Naive thymus-derived CD8-positive, alpha-beta T cell (primary cell): ENCODE data around the gene HOXA4. TPM values are rescaled to one million over a fixed set of nuclear protein-coding genes. Genes with fewer than 3 reads are reported as not detected.

Source experiments
- ATAC-seq, 2 donors: fragments of 150-1000 bp; cut with Tn5 transposase in 1 of 2; sonication (Bioruptor Pico), chemical (Tn5 transposase) in 1 of 2; 1 replicate in 1 of 2; 2 replicates in 1 of 2; pipeline ENCODE4 v1.10.0; 2021; ENCODE audit warnings: mild to moderate bottlenecking in 2 of 2, moderate library complexity in 2 of 2
- POLR2A ChIA-PET: fragments of 350-600 bp; sonication (Branson Sonifier 250); formaldehyde crosslinking; loops from one replicate; lab custom pipeline; 2021; ENCODE audit warnings: antibody characterized with exemption; lab: Charles Lee
- DNase-seq, 10 donors: peaks; one replicate each; pipeline versions ENCODE4 v3.0.0 to v3.0.0-alpha.2; 2020 to 2022
- H3K27ac Mint-ChIP-seq, 10 donors: one replicate each; pipeline ENCODE4 v1.8.0; 2020 to 2022; ENCODE audit warnings: mild to moderate bottlenecking in 10 of 10, mixed read lengths in 10 of 10, moderate library complexity in 4 of 10, inconsistent platforms in 1 of 10
- H3K27me3 Mint-ChIP-seq, 5 donors: one replicate each; pipeline ENCODE4 v1.8.0; 2021 to 2022; ENCODE audit warnings: mixed read lengths in 5 of 5
- H3K36me3 Mint-ChIP-seq, 3 donors: one replicate each; pipeline ENCODE4 v1.8.0; 2020 to 2022; ENCODE audit warnings: mixed read lengths in 3 of 3, mild to moderate bottlenecking in 2 of 3, inconsistent platforms in 1 of 3
- H3K4me1 Mint-ChIP-seq, 4 donors: one replicate each; pipeline ENCODE4 v1.8.0; 2021 to 2022; ENCODE audit warnings: mixed read lengths in 4 of 4
- H3K4me3 Mint-ChIP-seq, 10 donors: one replicate each; pipeline ENCODE4 v1.8.0; 2020 to 2022; ENCODE audit warnings: mild to moderate bottlenecking in 10 of 10, mixed read lengths in 10 of 10, moderate library complexity in 6 of 10, inconsistent platforms in 1 of 10
- H3K9me3 Mint-ChIP-seq, 9 donors: one replicate each; pipeline ENCODE4 v1.8.0; 2020 to 2022; ENCODE audit warnings: mixed read lengths in 9 of 9, mild to moderate bottlenecking in 3 of 9, inconsistent platforms in 1 of 9, moderate library complexity in 1 of 9
- polyA plus RNA-seq, 3 donors: library from polyadenylated mRNA; unstranded; fragments of 300-500 nt; fragmentation: Illumina TruSeq; gene quantifications; one replicate each; pipeline ENCODE4 v1.2.3, GENCODE V29; 2021
- total RNA-seq, 8 experiments: library from RNA in 2 of 8; stranded (reverse) in 2 of 8; gene quantifications; one replicate each; pipeline ENCODE4 v1.2.3 and lab custom pipeline; 2021 to 2026

Gene HOXA4
- total and polyA plus RNA-seq, 5 experiments from 2014 or later = 0.22 to 0.38 (median 0.31) TPM; not detected in 2

DNA sequence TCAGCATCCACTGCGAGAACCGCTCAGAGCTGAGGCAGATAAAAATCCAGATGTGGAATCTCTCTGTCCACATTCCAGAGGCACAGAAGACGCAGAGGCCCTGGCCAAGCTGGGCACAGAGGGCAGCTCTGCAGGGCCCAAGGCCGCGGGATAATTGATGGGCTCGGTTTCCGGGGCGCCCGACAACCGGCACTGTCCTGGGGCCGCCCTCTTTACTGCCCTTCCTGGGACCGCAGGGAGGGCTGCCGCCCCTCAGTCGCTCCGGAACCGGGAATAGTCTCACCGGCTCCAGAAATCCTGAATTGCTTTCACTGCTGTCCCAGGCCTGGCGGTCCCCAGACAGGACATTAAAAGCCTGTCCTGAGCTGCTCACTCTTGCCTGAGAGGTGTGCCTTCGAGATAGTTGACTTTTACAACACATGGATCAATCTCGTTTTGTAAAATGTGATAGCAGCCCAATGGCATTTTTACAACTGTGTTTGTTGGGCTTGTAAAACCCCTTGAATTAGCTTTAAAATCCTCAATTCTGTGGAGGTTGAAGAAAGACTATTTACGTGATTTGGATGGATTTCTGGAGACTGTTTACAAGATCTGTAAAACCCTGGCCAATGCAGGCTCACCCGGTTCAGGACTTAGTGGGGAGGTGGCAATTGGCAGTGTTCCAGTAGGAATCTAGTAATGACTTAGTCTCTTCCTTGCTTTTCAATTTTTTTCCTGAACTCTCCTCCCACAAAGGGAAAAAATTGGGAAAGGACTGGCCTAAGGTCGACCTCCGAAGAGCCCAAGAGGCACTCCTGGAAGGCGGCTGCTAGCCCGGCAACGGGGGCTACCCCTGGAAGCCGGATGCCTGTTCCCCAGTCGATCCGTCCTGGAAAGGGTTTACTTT lies 18.4 kb upstream of the HOXA4 start:
- POLR2A ChIA-PET = interaction anchor here (0.6 kb wide), 1 partner anchor 22 kb away, joined by 3 read pairs; no protein-coding TSS in a partner anchor
- Mint-ChIP-seq H3K27ac (peak overlapping the region in 1 of 10 donors; percentile 69), H3K36me3 (no peaks in the 10 kb centered on the region), H3K4me3 (peak overlapping the region in 4 of 10 donors; percentile 64 to 80 (median 76)), H3K4me1 (peaks cover 23 to 43% (median 36%) of the 10 kb centered on the region in 4 donors), H3K27me3 (peaks cover 46 to 90% (median 67%) of the 10 kb centered on the region in 5 donors), H3K9me3 (peaks cover 0 to 2% (median 0%) of the 10 kb centered on the region in 9 donors)
- ATAC-seq (no peak), DNase-seq (peak in 1 of 10 donors; percentile 56)

DNA sequence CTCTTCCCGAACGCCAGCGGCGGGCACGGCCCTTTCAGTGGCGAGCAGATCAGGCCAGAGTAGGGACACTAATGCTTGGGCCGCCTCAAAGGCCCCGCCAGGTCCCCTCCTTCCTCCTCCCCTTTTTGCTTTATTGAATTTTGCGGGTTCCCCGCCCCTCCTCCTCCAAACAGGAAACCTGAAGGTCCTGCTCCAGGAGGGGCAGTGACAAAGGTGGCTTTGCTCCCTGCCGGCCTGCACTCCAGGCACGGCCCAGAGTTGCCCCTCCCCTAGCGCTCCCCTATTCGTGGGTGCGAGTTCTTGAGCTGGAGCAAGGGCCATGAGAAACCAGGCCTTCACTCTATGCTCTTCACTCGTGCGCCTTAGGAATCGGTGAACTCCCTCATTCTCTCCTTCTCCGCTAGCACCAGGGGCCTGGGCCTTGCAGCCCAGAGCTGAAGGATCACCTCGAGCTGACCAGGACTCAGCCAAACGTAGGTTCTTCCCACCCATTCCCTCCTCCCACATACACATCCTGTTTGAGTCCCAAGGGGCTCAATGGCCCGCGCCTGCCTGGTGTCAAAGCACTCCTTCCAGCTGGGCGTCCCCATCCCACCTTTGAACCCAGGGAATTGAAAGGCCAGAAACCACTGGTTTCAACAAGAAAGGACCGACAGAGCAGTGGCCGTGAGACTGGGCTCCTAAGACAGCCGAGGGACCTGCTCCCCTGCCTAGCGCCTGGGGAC lies 17.6 kb upstream of the HOXA4 start:
- DNase-seq (peak in 1 of 10 donors; percentile 37), ATAC-seq (no peak)
- H3K9me3 Mint-ChIP-seq = peaks cover 0 to 2% (median 0%) of the 10 kb centered on the region in 9 donors
- POLR2A ChIA-PET = interaction anchor here (0.6 kb wide), 2 partner anchors 22 to 515 kb away, joined by 3 to 5 read pairs; no protein-coding TSS in a partner anchor
- H3K27ac Mint-ChIP-seq = peak overlapping the region in 2 of 10 donors; percentile 43 to 69
- H3K36me3 Mint-ChIP-seq = no peaks in the 10 kb centered on the region
- peaks cover 23 to 41% (median 33%) of the 10 kb centered on the region in 4 donors for H3K4me1 Mint-ChIP-seq
- peak overlapping the region; percentile 47 to 84 (median 76) for H3K4me3 Mint-ChIP-seq
- peaks cover 39 to 82% (median 60%) of the 10 kb centered on the region in 5 donors for H3K27me3 Mint-ChIP-seq

DNA sequence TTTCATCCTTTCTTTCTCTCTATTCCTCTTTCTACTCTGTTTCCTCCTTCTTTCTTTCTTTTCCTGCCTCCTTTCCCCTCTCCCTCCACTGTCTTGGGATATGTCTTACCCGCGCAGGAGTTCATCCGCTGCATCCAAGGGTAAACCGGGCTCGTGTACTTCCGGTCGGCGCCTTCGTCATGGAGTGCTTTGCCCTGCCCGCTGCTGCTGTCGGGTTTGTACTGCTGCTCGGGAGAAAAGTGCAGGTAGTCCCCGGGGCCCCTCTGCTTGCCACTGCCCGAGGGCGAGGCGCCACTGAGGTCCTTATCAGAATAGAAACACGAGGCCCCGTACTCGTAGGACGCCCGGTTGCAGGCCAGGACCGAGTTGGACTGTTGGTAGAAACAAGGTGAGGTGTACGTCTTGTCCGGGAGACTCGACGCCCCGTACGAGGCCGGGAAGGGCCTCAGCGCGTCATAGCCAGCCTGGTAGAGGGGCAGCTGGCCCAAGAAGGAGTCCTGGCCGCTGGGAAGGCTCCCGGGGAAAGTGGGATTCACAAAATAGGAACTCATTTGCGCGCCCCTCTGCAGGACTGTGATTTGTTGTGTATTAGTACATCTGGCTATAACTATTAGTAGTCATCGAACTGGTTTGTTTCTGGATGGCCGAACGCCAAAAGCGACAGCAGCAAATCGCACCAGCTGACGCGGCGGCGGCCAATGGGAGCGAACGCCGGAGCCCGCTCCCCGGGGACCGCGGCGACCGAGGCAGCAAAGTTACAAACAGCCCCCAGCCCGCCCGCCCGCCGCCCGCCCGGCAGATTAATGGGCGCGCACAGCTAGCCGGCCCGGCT lies 16.9 kb upstream of the HOXA4 start, which contains the start of gene HOXA6:
HOXA6 (minus strand) TSS at position 576 of the 832 bp plus-strand sequence; CDS start at position 551, 25 bp downstream.
- Mint-ChIP-seq H3K27me3 (peaks cover 41 to 83% (median 61%) of the 10 kb centered on the region in 5 donors), H3K4me1 (peaks cover 23 to 38% (median 32%) of the 10 kb centered on the region in 4 donors), H3K4me3 (peak within 1 kb of the TSS; percentile 47 to 84 (median 76)), H3K27ac (peak within 1 kb of the TSS in 2 of 10 donors; percentile 43 to 69), H3K36me3 (no peaks in the 10 kb centered on the region), H3K9me3 (peaks cover 0 to 2% (median 0%) of the 10 kb centered on the region in 9 donors)
- ATAC-seq = no peak
- POLR2A ChIA-PET = interaction anchor here (0.6 kb wide), 1 partner anchor 516 kb away, joined by 5 read pairs; no protein-coding TSS in a partner anchor
- peak in 1 of 10 donors; percentile 27 for DNase-seq

DNA sequence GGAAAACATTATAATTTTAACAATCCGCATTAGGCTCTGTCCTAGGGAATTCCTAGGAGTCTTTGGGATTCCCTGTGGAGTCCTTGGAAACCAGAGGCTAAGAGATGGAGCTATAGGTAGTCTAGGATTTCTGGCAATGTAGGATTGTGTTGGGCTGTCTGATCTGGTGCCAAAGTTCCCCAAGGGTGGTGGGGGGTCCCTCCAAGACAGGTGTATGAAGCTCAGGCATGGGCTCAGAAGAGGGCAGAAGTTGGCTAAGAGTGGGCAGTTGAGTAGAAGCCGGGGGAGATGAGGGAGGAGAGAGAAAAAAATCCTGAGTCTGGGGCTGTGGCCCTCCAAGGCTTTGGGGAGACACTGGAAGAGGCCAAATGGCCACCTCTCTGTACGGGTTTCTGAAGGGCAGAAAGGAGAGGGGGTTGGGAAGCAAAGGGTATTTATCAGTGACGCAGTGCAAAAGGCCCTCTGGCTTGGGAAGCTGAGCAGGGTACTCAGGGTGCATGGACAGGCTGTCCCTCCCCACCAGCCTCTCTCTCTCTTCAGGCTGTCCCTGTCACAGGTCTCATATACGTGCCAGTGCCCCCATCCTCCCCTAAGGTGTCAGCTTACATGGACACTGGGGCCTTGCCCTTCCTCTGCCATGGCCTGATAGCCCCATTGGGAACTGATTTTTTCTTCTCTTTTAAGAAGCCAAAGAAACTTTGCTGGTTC lies 16.1 kb upstream of the HOXA4 start:
- no peak overlapping the region for H3K27ac Mint-ChIP-seq
- H3K4me1 Mint-ChIP-seq = peaks cover 19 to 31% (median 25%) of the 10 kb centered on the region in 4 donors
- H3K4me3 Mint-ChIP-seq = peak overlapping the region in 2 of 10 donors; percentile 11 to 55
- H3K36me3 Mint-ChIP-seq = no peaks in the 10 kb centered on the region
- H3K9me3 Mint-ChIP-seq = peaks cover 0 to 2% (median 0%) of the 10 kb centered on the region in 9 donors
- peaks cover 37 to 83% (median 59%) of the 10 kb centered on the region in 5 donors for H3K27me3 Mint-ChIP-seq
- POLR2A ChIA-PET = no interaction called here
- peak in 1 of 10 donors; percentile 9 for DNase-seq
- ATAC-seq = no peak

DNA sequence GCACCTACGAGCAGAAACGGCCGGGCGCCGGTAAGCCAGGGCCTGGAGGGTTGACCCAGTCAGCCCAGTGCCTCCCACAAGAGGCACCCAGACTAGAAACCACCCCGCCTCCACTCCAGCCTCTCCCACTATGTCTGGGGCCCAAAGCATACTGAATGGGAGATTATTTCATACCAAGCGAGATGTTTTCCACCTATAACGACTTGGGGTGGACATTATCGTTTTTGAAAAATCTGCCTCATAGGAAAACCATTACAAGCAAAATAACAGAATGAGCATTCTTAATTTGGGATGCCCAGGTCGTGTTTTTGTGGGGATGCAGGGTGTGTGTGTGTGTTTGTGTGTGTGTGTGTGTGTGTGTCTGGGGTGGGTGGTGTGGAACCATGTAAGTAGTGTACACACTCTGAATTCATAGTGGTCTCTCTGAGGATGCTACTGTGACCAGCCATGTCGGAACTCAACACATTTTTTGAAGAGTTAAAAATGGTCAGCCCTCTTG lies 15.4 kb upstream of the HOXA4 start:
- Mint-ChIP-seq H3K4me3 (no peak overlapping the region), H3K9me3 (peaks cover 0 to 2% (median 0%) of the 10 kb centered on the region in 9 donors), H3K4me1 (peaks cover 14 to 24% (median 18%) of the 10 kb centered on the region in 4 donors), H3K27ac (no peak overlapping the region), H3K36me3 (no peaks in the 10 kb centered on the region), H3K27me3 (peaks cover 34 to 83% (median 54%) of the 10 kb centered on the region in 5 donors)
- POLR2A ChIA-PET = no interaction called here
- no peak for ATAC-seq
- DNase-seq = no peak

DNA sequence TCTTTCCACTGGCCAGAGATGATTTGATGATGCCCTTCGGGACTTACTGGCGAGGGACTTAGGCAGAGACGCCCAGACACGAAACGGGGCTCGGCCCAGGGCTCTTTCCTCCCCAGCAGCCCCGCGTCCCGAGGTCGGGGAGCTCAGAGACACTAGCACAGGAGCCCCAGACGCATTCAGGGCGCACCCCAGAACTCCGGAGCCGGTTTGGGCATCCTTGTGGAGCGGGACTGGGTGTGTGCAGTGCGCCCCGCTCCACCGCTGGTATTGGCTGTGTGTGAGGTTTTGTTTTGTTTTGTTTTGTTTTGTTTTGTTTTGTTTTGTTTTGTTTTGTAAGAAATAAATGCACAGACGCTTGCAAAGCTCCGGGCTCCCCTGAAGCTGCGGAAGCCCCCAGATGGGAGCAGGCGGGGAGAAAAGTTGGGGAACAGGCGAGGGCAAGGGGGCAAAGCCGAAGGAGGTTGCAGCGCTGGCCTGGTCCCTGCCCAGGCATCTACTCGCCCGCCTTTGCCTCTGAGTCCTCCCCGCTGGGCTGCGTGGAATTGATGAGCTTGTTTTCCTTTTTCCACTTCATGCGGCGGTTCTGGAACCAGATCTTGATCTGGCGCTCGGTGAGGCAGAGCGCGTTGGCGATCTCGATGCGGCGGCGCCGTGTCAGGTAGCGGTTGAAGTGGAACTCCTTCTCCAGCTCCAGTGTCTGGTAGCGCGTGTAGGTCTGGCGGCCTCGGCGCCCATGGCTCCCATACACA lies 14.8 kb upstream of the HOXA4 start:
- DNase-seq (peak in 1 of 10 donors; percentile 24), ATAC-seq (no peak)
- POLR2A ChIA-PET = interaction anchor here (1.4 kb wide), 1 partner anchor 10 kb away, joined by 4 read pairs; no protein-coding TSS in a partner anchor
- H3K27ac Mint-ChIP-seq = no peak overlapping the region
- no peak overlapping the region for H3K4me3 Mint-ChIP-seq
- peaks cover 10 to 19% (median 12%) of the 10 kb centered on the region in 4 donors for H3K4me1 Mint-ChIP-seq
- H3K36me3 Mint-ChIP-seq = no peaks in the 10 kb centered on the region
- peaks cover 34 to 79% (median 48%) of the 10 kb centered on the region in 5 donors for H3K27me3 Mint-ChIP-seq
- H3K9me3 Mint-ChIP-seq = peaks cover 0 to 2% (median 0%) of the 10 kb centered on the region in 9 donors

DNA sequence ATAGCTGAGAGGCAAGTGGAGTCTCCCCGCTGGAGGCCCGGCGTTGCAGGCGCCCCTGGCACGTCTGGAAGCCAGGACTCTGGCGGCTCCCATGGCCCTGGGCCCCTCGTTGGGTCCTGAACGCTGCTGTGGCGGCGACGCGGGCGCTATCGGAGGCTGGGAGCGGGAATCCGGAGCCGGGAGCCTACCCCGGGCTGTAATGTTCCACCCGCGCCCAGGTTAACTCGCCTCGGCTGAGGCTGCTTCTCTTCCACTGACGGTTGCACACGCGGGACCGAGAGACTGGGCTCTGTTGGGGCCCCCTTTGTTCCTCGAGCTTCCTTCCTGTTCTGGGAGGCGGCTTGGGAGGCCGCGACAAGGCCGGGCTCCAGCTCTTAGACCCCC lies 14.2 kb upstream of the HOXA4 start:
- peaks cover 0 to 2% (median 0%) of the 10 kb centered on the region in 9 donors for H3K9me3 Mint-ChIP-seq
- H3K4me3 Mint-ChIP-seq = no peak overlapping the region
- POLR2A ChIA-PET = interaction anchor here (1.4 kb wide), 1 partner anchor 10 kb away, joined by 4 read pairs; no protein-coding TSS in a partner anchor
- DNase-seq = no peak
- ATAC-seq = no peak
- H3K4me1 Mint-ChIP-seq = peaks cover 7 to 15% (median 11%) of the 10 kb centered on the region in 4 donors
- no peak overlapping the region for H3K27ac Mint-ChIP-seq
- peaks cover 32 to 79% (median 49%) of the 10 kb centered on the region in 5 donors for H3K27me3 Mint-ChIP-seq
- H3K36me3 Mint-ChIP-seq = no peaks in the 10 kb centered on the region

DNA sequence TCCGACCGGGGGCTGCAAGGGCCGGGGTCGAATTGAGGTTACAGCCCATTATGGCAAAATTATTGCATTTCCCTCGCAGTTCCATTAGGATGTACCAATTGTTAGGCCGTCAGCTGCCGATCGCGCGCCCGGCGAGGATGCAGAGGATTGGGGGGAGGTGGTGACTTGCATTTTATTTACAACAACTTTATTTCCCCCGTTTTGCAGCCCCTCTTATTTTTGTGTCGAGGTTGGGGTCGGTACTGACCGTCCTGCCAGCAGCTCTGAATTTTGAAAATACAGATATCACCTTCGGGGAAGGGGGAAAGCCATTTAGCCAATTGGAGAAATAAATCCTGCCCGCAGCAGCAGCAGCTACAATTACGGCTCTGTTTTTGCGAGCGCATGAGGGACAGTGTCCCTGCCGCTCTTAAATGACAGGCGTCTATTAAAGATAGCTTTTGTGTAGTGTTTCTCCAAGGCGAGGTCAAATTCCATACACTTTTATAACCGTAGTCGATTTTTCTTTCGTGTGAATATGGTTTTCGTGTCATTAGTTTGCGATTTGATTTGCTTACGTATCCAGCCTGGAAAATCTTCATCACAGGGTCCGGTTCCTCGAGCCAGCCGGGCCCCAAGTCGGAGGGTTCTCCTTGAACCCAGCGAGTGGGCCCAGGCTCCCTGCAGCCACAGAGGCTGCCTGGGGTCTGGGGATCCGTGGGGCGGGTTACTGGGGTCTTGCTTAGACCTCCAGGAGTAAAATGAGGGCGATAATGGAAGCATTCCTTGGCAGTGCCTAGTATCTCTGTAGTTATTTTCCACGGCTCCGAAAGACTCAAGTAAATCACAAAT lies 13.6 kb upstream of the HOXA4 start:
- POLR2A ChIA-PET = interaction anchor here (1.4 kb wide), 1 partner anchor 11 kb away, joined by 4 read pairs; no protein-coding TSS in a partner anchor

DNA sequence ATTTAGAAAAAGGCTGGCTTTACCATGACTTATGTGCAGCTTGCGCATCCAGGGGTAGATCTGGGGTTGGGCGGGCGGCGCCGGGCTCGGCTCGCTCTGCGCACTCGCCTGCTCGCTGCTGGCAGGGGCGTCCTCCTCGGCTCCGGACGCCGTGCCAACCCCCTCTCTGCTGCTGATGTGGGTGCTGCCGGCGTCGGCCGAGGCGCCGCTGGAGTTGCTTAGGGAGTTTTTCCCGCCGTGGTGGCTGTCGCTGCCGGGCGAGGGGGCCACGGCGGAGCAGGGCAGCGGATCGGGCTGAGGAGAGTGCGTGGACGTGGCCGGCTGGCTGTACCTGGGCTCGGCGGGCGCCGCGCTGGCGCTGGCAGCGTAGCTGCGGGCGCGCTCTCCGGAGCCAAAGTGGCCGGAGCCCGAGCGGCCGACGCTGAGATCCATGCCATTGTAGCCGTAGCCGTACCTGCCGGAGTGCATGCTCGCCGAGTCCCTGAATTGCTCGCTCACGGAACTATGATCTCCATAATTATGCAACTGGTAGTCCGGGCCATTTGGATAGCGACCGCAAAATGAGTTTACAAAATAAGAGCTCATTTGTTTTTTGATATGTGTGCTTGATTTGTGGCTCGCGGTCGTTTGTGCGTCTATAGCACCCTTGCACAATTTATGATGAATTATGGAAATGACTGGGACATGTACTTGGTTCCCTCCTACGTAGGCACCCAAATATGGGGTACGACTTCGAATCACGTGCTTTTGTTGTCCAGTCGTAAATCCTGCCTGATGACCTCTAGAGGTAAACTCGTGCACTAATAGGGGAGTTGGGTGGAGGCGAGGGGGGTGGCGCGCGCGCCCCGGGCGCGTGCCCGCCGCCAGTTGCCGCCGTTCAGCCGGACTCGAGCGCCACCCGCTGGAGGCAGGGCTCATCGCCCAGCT lies 12.7 kb upstream of the HOXA4 start, which contains the start of gene HOXA5:
HOXA5 (minus strand) TSS at position 659 of the 927 bp plus-strand sequence; CDS start at position 585, 74 bp downstream.
- Mint-ChIP-seq H3K9me3 (peaks cover 0 to 2% (median 0%) of the 10 kb centered on the region in 9 donors), H3K4me3 (peak within 1 kb of the TSS in 7 of 10 donors; percentile 20 to 48 (median 43)), H3K27me3 (peaks cover 31 to 75% (median 49%) of the 10 kb centered on the region in 5 donors), H3K27ac (peak within 1 kb of the TSS in 1 of 10 donors; percentile 44), H3K36me3 (no peaks in the 10 kb centered on the region), H3K4me1 (peaks cover 5 to 12% (median 8%) of the 10 kb centered on the region in 4 donors)
- ATAC-seq (no peak), DNase-seq (no peak)
- POLR2A ChIA-PET = interaction anchor here (1.4 kb wide), 1 partner anchor 12 kb away, joined by 4 read pairs; no protein-coding TSS in a partner anchor

More for the DNA sequence above, 13.6 kb upstream of the HOXA4 start:
- Mint-ChIP-seq H3K27ac (no peak overlapping the region), H3K4me3 (no peak overlapping the region), H3K4me1 (peaks cover 7 to 15% (median 11%) of the 10 kb centered on the region in 4 donors), H3K9me3 (peaks cover 0 to 2% (median 0%) of the 10 kb centered on the region in 9 donors), H3K36me3 (no peaks in the 10 kb centered on the region), H3K27me3 (peaks cover 29 to 75% (median 49%) of the 10 kb centered on the region in 5 donors)
- ATAC-seq = no peak
- DNase-seq = no peak
